ENCODE measurements around the gene ZNF507.

Gene ZNF507

DNA sequence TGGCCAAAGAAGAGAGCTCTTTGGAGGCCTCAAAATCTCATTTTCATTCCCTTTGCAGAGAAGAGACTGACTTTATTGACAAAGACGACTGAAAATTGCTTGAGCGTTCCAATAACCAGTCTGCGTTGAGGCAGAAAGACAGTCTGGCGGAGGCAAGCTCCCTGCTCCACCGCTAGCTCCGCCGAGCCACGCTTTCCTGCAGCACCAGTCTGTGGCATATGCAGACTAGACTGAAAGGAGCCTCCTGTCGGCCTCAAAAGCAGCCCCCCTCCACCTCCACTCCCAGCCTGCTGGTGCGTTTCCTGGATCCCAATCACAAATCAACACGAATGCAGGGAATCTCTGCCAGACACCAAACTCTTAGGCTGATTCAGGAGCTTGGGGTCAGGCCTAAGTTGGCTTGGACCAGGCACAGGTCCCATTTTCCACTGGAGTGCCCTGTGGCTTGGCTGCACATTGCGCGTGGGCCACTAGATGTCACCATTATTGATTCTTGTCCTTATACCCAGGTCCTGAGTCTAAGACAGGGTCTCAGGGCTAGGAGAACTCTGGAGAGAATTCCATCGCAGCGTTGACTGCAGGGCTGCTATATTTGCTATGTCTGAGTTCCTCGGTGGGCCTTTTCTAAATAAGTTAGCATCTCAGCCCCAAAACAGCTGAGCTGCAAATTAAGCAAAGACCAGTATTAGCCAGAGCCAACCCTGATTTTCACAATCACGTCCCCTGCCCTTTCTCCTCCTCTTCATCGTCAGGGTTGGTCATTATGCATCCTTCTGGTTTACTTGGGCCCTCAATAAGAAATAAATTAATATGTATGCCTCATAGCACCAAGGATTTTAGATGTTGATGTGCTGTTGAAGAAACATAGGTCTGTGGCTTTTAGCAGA lies 5.2 kb upstream of the ZNF507 start:
- DNase-seq (peak; percentile 60), ATAC-seq (peak; percentile 66)

DNA sequence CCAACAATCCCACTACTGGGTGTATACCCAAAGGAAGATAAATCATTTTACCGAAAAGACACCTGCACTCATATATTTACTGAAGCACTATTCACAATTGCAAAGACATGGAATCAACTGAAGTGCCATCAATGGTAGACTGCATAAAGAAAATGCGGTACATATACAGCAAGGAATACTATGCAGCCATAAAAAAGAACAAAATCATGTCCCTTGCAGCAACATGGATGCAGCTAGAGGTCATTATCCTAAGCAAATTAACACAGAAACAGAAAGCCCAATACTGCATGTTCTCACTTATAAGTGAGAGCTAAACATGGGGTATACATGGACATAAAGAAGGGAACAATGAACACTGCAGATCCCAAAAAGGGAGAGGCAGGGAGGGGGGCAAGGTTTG lies 2.7 kb upstream of the ZNF507 start:
- ATAC-seq (no peak), DNase-seq (no peak)

DNA sequence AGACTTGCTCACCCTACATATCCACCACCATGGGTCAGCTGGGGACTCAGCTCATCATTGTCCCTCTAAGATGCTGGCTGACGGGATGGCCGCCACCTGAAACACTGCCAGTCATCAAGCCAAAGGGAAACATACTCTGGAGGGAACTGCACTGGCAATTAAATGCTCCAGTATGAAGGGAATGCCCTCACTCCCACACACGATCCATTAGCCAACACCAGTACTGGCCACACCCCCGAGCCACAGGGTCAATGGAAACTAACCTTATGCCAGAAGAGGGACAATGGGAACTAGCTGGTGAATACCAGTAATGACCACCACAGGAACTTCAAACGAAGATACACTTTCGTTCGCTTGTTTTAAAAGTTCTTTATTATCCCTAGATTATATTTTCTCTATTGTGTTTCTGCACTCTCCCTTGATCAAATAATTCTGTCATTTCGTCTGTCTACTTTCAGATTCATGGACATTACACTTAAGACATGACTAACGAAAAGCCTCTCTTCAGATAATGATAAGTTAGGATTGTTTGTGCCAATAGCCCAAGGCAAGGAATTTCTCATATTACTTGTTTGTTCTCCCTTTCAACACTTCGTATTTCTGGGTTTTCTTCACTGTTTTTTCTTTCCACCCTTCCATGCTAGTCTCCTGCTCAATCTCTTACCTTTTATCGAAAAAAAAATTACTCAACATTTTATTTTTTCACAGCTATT lies 1.7 kb upstream of the ZNF507 start:
- ATAC-seq (no peak), DNase-seq (no peak)

DNA sequence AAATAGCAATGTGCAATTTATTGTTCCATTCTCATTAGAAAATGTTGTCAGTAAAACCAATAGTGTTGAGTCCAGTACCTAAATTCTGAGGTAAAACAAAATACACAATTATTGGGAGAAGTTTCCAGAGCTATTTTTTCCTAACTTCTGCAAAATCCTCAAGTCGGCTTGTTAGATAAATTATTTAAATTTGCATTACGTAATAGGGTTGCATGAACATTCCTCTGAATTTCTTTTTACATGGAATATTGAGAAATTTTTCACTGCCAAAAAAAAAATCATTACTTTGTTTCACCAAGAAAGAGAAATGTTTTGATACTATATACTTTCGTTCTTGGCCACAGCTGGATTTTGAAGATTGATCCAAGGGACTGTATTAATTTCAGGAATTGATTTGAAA lies 1.5 kb downstream of the ZNF507 start:
- ATAC-seq (no peak), DNase-seq (no peak)

DNA sequence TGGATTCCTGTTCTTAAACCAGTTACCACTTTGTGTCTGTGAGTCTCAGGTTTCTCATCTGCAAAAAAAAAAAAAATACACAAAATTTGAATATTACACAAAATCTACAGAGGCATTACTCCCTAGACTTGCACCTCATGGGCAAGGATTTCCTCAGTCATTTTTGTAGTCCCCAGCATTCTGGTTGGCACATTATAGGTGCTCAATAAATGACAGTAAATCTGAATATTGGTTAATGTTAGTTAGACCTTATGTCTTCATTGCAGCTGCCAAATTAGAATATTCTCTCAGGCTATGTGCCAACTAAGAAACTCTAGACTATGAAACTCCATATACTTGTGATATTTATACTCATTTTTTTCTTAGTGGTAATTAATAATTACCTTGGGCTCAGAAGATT lies 2.2 kb downstream of the ZNF507 start:
- no peak for DNase-seq
- ATAC-seq = no peak

DNA sequence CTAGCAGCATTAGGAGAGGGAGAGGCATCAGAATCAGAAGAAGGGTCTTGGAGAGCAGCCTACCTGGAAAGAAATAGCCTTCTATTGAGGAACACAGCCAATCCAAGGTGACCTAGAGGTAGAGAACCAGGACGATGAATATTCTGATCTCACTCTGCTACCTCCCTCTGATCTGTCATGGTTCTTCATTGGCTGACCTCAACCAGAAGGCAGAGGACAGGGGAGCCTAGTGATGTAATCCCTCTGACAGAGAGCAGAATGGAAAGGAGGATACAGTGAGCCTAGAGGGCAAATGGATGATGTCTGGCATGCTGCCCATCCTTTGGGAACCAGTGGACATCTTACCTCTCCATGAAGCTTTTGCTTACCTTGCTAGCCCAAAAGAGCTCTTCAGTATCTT lies 3.6 kb downstream of the ZNF507 start:
- ATAC-seq (no peak), DNase-seq (no peak)

DNA sequence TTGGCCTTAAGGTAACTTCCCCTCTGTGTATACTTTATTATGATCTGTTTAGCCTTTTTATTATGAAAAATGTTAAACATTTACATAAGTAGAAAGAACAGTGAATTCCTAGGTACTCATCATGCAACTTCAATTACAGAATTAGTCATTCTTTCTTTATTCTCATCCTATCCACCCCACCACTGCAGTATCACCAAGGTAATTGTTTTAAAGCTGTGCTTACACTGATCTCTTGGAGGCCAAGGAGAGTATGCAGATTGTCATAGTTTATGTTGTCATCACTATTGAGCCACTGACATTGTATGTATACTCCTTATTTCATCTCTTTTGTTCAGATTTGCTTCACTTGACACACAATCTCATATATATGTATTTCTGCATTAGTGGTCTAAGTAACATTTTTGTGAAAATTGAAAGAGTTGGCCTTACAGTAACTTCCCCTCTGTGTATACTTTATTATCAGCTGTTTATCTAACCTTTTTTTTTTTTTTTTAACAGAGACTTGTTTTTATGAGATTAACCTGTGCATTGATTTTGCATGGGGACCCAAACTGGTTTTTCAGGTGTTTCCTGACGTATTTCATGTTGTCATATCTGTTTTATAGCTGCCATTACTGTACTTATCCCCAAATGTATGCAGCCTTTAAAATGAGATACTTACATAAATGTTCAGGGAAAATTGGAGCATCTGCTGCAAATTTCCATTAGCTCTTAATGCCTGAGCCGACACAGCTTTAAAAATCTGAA lies 4.5 kb downstream of the ZNF507 start:
- DNase-seq = no peak
- ATAC-seq = peak; percentile 45

DNA sequence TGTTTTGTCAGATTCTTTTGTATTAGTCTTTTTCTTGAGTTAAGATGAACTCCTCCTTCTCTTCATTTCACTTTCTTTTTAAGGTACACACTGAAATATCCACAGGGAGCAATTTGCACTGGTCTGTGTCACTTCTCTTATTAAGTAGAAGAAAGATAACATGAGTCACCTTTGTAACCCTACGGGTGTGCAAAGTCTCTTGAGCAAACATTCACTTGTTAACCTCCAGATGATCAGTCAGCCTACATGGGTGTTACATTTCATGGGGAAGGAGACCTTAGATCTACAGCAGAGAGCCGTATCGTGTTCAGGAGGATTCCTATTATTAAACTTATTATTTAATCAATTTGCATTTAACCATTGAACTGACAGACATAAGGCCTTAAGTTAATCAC lies 5.1 kb downstream of the ZNF507 start:
- ATAC-seq = no peak
- no peak for DNase-seq

DNA sequence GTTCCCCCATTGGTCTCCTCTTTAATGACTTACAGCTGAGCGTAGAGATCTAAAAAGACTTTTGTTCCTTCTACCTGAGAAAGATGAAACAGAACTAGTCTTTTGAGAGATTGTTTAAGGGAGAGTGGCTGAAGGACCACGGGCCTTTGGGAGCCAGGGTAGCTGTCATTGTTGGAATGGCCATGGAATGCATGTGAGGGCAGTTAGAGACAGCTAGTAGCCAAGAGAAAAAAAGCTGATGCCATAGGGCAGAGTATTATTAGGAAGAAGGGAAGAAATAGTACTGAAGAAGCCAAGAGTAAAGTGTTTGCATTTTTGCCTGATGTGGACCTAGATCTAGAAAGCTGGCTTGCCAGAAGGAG lies 5.6 kb downstream of the ZNF507 start:
- DNase-seq (no peak), ATAC-seq (no peak)

DNA sequence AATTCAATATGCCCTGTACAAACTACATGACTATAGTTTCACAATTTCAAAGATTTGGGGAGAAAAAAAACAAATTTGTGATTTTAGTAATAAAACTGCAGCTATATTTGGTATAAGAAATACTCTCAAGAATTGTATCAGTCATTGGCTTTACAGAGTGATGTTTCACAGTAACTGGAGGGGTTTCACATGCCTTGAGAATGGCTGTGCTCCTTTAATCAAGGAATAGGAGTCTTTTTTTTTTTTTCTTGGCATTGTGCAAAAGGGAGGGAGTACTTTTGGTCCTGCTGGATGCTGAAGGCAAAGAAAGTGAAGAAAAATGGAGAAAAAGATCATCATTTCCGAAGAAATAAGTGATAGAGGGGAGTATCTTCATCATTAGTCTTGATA lies 6.8 kb downstream of the ZNF507 start:
- no peak for ATAC-seq
- DNase-seq = no peak

DNA sequence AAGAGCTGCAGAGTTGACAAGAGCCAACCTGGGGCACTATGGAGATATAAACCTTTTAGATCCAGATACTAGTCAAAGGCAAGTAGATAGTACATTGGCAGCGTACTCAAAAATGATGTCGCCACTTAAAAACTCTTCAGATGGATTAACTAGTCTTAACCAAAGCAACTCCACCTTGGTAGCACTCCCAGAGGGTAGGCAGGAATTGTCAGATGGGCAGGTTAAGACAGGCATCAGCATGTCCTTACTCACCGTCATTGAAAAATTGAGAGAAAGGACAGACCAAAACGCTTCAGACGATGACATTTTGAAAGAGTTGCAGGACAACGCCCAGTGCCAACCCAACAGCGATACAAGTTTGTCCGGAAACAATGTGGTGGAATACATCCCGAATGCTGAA lies 8.9 kb downstream of the ZNF507 start:
- ATAC-seq (no peak), DNase-seq (no peak)

DNA sequence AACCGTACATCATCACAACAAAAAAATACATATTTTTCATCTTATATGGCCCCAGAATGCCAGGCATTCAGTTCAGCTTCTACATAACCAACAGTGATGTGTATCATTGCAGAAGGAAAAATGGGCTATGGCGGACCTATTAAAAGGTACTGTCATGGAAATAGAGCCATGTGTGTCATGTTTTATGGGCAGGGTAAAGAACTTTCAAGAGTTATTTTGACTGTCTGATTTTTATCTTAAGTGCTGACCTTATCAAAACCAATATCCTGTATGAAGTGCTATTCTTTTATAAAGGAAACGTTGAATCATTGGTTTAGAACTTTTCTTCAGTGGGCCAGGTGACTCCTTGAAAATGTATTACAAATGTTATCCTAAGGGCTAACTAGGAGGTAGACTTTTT lies 9.9 kb downstream of the ZNF507 start:
- DNase-seq (no peak), ATAC-seq (peak; percentile 82)

DNA sequence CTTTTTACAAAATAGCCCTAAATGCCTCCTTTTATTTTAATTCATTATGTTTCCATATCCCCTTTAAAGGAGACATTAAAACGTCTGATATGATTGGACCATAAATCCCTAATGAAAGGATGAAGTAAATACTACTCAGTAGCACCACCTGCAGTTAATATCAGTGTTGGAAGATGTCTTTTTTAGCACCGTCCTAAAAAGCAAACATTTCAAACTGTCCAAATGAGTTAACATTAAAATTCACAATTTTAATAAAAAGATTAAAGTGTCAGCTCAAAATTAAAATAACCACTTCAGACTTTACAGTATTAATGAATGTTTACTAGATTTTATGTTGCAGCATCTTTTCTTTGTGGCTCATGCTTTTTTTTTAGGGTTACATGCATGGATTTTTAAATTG lies 12.3 kb downstream of the ZNF507 start:
- ATAC-seq (no peak), DNase-seq (no peak)

DNA sequence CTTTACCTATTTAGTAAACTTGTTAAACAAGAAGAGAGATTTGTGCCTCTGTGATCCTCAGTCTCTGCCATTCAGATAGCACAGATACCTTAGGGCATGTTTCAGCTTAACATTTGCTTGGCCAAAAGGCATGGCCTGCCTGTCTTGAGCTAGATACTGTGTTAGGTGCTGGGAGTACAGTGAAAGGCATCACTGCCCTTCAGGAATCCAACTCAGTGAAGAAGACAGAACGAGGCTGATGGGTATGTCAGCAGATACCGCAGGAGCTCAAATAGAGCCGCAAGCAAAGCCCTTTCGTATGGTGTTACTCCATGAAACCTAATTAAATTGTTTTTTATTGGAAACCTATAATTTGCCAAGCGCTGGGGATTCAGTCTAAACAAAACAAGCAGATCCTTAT lies 12.9 kb downstream of the ZNF507 start:
- ATAC-seq = no peak
- DNase-seq = no peak

DNA sequence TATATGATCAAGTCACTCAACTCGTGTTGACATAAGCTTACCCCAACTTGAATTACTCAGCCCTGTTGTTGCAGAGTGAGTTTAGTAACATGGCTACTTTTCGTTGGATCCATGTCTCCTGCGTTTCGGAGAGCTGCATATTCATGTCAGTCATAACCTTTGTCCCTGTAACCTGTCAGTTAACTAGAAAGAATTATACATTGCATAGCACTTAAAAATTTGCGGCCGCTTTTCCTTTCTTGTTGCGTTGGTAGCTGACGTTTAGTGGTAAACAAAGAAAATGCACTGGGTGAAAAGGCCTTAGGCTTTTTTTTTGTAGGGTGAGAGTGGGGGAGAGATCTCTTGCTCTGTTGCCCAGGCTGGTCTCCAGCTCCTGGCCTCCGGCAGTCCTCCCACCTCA lies 14.2 kb downstream of the ZNF507 start:
- no peak for ATAC-seq
- no peak for DNase-seq

DNA sequence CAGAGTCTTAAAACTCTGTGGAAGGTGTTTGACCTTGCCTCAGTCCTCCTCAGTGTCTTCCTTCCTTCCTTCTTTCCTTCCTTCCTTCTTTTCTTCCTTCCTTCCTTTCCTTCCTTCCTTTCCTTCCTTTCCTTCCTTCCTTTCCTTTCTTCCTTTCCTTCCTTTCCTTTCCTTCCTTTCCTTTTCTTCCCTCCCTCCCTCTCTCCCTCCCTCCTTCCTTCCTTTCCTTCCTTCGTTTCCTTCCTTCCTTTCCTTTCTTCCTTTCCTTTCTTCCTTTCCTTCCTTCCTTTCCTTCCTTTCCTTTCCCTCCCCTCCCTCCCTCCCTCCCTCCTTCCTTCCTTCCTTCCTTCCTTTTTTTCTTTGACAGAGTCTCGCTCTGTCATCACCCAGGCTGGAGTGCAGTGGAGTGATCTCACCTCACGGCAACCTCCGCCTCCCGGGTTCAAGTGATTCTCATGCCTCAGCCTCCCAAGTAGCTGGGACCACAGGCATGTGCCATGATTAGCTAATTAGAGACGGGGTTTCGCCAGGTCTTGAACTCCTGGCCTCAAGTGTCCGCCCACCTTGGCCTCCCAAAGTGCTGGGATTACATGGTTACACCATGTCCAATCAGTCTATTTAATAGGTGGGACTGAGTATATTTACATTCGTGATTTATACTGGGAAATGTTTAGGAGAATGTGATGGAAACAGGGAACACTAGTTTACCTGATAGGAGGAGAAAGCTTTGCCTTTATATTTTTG lies 16.3 kb downstream of the ZNF507 start:
- DNase-seq (no peak), ATAC-seq (no peak)

DNA sequence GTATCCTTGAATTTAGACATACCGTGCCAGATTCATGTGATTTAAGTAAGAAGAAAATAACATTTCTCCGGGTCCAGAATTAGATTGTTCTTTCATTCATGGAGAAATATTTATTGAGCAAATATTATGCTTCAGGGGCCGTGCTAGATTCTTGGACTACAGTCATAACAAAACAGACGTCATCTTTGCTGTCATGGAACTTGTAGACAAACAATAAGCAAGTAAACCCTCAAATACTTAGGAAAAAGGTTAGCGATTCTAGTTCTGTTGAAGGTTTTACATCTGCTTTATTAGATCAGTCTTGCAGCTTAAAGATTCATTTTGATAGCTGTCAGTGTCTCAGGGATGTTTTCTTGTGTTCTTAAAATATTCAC lies 16.9 kb downstream of the ZNF507 start:
- no peak for DNase-seq
- ATAC-seq = no peak

DNA sequence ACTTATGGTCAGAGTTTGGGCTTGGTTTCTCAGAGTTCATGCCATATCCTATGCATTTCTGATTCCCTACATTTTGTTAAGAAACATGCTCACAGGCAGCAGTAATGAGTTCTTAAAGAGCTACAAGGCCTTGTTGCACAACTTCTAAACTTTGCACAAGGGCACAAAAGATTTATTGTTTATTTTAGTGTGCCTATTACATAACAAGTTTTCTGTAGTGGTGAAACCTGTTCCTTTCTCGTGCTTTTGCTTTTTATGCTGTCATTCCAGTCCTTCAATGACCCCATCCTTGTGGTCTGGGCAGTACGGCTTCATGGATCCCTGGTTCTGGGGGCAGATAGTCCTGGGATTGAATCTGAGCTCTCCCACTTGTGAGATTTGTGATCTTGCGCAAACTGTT lies 17.8 kb downstream of the ZNF507 start:
- DNase-seq (no peak), ATAC-seq (no peak)

DNA sequence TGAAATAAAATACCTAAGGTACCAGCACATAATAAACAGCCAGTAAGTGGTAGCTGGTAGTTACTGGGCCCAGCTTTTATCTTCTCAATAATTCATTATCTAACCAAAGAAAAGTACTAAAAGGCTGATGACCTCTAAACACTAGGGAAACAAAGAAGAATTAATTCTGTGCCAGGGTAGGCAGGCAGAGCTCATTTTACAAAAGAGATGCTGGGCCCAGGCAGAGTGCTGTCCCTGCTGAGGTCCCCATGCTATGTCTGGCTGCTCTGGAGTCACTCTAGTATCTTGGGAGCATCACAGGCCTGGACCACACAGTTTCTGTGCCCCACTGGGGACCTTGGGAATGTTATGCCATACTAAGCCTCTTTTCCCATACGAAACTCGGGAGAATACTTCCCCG lies 18.2 kb downstream of the ZNF507 start:
- ATAC-seq (no peak), DNase-seq (no peak)

DNA sequence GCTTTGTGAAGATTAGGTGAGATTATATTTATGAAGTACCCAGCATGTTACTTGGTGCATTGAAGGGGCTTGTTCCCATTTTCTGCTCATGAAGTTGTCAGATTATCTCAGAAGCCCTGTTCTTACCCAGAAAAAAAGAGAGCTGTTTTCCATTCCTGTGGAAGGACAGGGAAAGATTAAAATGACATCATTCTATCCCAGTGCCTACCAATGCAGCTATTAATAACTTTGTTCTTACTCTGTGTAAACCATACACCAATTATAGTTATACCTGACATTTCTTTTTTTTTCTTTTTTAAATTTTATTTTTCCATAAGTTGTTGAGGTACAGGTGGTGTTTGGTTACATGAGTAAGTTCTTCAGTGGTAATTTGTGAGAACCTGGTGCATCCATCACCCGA lies 18.6 kb downstream of the ZNF507 start:
- ATAC-seq (no peak), DNase-seq (no peak)

DNA sequence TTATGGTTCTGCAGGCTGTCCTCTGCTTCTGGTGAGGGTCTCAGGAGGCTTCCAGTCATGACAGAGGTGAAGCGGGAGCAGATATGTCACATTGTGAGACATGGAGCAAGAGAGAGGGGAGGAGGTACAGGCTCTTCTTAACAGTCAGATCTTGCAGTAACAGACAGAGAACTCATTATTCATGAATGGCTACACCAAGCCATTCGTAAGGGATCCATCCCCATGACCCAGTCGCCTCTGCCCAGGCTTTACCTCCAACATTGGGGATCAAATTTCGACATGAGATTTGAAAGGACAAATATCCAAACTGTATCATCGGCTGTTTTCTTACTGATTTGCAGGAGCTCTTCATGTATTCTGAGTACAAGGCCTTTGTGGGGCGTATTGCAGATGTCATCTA lies 21.7 kb downstream of the ZNF507 start:
- ATAC-seq (no peak), DNase-seq (no peak)

DNA sequence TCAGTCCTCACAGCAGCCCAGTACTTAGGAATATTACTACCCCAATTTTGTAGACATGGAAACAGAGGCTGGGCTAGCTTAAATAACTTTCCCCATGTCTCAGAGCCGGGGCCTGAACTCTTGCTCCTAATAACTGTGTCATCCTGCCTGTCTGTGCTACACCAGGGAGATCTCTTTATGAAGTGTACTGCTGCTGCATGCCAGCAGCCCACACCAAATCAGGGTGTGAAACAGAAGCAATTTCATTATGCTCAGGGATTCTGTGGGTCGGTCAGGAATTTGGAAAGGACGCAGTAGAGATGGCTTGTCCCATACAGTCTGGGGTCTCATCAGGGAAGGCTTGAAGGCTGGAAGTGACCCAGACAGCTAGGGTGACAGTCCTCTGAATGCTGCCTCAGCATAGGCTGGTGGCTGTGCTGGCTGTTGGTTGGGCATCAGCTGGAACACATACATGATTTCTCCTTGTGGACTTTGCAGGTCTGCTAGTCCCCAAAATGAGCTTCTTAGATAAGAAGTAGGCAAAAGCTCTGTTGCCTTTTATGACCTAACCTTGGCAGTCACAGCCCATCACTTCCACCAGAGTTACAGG lies 22.6 kb downstream of the ZNF507 start:
- no peak for ATAC-seq
- no peak for DNase-seq
